ENCODE results near the gene LRRC36. TPM values are rescaled to one million over a fixed set of nuclear protein-coding genes. Genes with fewer than 3 reads are reported as not detected.

LRRC36 gene
- total RNA-seq, 4 donors from 2014 or later: 0.46 to 2.8 TPM; not detected in 2

DNA sequence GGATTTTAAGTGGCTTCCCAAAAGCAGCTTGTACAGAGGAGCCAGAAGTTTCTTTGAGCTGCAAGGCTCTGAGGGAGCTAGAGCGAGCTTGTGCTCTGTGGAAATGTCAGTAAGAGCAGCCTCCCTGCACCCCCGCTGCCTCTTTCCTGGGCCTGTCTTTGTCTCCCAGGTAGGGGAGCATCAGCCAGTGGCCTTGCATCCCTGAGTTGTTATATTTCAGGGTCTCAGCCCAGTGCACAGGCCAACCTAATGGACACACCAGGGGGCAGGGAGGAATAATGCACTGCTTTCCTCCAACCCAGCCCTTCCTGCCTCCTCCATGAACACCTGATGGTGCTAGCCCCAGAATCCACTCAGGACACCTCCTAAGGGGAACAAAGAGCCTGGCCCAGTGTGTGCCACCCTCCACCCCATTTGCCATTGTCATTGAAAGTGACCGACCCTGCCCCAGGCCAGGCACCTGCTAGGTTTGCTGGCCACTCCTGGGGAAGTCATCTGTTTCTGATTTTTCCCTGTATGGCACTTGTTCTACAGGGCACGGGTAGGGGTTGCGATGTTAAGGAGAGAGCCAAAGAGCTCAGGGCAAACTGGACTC, 60.3 kb downstream of the LRRC36 start:
- intact Hi-C loops (cut with DNase I; ENCODE audit: low total_unique reads): no loop called here
- Histone ChIP-seq H3K27ac (no peak overlapping the region), H3K9me3 (no peaks in the 10 kb centered on the region), H3K4me3 (no peak overlapping the region), H3K4me1 (no peaks in the 10 kb centered on the region), H3K36me3 (no peaks in the 10 kb centered on the region), H3K27me3 (no peaks in the 10 kb centered on the region)
- TF ChIP-seq POLR2A (IDR thresholded peaks at IDR 0.05) (no peak), CTCF (IDR thresholded peaks at IDR 0.05) (no peak)
- no peak for DNase-seq

DNA sequence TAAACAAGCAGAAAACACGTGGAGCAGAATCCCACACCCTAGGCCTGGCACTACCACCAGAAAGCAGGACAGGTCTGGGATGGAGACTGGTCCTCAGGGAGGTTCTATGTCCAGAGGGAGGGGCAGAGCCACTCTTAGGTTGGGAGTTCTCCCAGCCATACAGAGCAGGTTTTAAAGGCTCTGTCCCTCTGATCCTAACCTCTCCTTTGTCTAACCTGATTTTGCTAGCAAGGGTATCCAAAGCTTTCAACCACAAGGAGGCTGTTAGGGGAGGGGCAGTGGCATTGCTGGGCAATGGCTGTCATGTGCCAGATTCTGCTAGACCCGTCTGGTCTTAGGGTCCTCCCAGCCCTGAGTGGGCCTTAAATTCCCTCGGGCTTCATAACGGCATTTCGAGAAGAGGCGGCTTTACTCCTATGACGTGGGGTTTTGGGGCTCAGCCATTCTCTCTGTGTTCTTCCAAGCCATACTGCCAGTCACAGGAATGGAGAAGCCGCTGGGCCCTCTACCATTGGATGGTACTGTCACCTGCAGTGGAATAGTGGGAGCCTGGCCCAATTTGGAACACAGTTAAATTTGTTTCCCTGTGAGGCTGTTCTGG, 61.0 kb downstream of the LRRC36 start:
- no peaks in the 10 kb centered on the region for H3K36me3 ChIP-seq
- no peaks in the 10 kb centered on the region for H3K9me3 ChIP-seq
- no peak overlapping the region for H3K4me3 ChIP-seq
- H3K27me3 ChIP-seq: no peaks in the 10 kb centered on the region
- DNase-seq: no peak
- intact Hi-C loops (cut with DNase I; ENCODE audit: low total_unique reads): no loop called here
- H3K27ac ChIP-seq: no peak overlapping the region
- no peaks in the 10 kb centered on the region for H3K4me1 ChIP-seq
- TF ChIP-seq POLR2A (IDR thresholded peaks at IDR 0.05) (no peak), CTCF (IDR thresholded peaks at IDR 0.05) (no peak)

GRCh38 chr16:67388191-67388590, 61.6 kb downstream of the LRRC36 start:
- Histone ChIP-seq H3K9me3 (no peaks in the 10 kb centered on the region), H3K27me3 (no peaks in the 10 kb centered on the region), H3K36me3 (no peaks in the 10 kb centered on the region), H3K4me3 (no peak overlapping the region), H3K27ac (no peak overlapping the region), H3K4me1 (peaks cover 0 to 5% of the 10 kb centered on the region in 2 donors)
- DNase-seq: no peak
- intact Hi-C loops (cut with DNase I; ENCODE audit: low total_unique reads): no loop called here
- TF ChIP-seq POLR2A (IDR thresholded peaks at IDR 0.05): no peak
- no peak for TF ChIP-seq CTCF (IDR thresholded peaks at IDR 0.05)

DNA sequence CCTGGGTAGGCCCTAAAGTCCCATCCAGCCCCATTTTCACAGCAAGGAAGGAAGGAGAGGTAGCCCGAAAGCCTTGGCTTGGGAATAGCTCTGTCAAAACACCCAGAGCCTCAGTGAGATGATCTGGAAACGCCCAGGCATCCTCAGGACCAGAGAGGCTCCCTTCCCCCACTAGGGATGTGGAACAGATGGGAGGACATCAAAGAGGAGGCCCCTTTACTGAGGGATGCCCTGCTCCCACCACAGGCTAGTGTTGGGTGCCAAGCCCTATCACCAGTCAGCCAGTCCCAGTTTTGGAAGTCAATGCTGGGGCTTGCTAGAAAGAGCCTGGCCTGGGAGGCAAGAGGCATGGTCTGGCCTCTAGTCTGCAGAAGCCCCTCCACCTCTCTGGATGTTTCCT, 62.0 kb downstream of the LRRC36 start:
- no peak for DNase-seq
- H3K4me1 ChIP-seq: peaks cover 0 to 6% of the 10 kb centered on the region in 2 donors
- intact Hi-C loops (cut with DNase I; ENCODE audit: low total_unique reads): no loop called here
- TF ChIP-seq CTCF (IDR thresholded peaks at IDR 0.05) (no peak), POLR2A (IDR thresholded peaks at IDR 0.05) (no peak)
- no peak overlapping the region for H3K27ac ChIP-seq
- H3K9me3 ChIP-seq: no peaks in the 10 kb centered on the region
- no peak overlapping the region for H3K4me3 ChIP-seq
- no peaks in the 10 kb centered on the region for H3K27me3 ChIP-seq
- no peaks in the 10 kb centered on the region for H3K36me3 ChIP-seq

DNA sequence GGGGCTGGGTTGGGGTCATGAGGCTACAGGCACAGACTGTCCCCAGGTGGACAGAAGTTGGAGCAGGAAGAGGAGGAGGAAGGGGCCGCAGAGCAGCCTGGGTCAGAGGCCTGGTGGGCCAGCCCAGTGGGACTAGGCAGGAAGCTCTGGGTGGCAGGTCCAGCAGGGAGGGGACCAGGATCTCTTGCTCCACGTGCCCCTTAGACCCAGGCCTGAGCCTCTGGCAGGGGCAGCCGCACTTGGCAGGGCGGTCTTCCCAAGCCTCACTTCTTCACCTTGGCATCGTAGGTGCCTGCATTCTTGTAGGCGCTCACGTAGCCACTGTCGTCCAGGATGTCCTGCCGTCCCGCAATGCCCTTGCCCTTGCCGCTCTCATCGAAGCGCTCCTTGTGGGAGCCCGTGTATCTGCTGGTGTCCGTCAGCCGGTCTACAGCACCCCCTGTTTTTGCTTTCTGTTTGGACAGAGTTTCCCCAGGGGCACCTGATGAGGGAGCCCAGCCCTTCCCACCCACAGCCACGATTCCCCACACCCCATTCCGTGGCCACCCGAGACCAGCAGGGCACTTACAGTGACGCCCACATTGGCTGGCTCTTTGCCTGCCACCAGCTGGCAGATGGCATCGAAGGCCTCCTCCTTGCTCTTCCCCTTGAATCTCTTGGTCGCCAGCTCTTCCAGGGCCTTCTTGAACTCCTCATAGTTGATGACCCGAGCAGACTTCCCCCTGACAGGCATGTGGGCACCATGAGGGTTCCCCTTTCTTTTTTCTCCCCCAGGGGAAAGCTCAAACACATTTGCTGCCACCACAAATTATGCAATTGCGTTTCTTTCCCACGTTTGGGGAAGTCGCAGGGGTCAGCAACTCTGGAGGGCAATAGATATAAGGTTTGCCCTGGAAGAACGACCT, 63.5 kb downstream of the LRRC36 start:
- Histone ChIP-seq H3K27me3 (no peaks in the 10 kb centered on the region), H3K4me3 (no peak overlapping the region), H3K4me1 (peaks cover 0 to 11% of the 10 kb centered on the region in 2 donors), H3K36me3 (no peaks in the 10 kb centered on the region), H3K9me3 (no peaks in the 10 kb centered on the region), H3K27ac (no peak overlapping the region)
- TF ChIP-seq CTCF (IDR thresholded peaks at IDR 0.05) (no peak), POLR2A (IDR thresholded peaks at IDR 0.05) (no peak)
- intact Hi-C loops (cut with DNase I; ENCODE audit: low total_unique reads): no loop called here
- DNase-seq: peak in 1 of 2 donors; percentile 16
